GM12874 (cell line): ENCODE measurements around the gene ARFGAP3.

Source experiments
- CTCF ChIP-seq: IDR thresholded peaks from 2 replicates; pipeline ENCODE4 v1.5.1; 2011; ENCODE audit warnings: low read depth, mild to moderate bottlenecking, control low read depth, low read length, moderate library complexity; ENCODE audit not compliant: insufficient read depth

The ARFGAP3 gene

DNA sequence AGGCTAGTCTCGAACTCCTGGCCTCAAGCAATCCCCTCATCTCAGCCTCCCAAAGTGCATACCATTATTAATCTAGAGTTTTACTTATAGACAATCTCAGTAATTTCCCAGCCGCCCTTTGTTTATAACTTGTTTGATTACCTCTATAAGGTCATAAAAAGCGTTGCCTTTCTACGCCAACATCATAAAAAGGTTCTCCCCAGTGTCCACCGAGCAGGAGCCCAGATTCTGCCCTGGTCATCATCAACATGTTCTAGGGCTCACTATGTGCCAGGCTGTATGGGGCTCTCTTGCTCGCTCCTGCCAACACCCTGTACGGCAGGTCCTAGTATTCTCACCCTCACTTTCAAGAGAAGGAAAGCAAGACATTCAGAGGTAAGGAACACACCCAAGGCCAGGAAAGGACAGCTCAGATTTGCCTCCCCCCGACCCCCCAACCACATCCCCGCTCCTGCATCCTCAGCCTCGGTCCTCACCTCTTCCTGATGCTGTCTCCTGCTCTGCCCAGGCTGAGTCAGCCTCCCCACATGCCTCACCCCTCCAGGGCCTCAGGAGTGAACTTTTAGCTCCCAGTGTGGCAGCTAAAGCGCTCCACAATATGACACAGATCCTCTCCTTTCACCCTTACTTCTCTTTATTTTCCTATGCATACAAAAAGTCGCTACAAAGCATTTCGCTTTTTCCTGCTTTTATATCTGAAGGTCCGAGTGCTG lies 14.3 kb downstream of the ARFGAP3 start:
- no peak for TF ChIP-seq CTCF

GRCh38 chr22:42841444-42841843 lies 15.6 kb downstream of the ARFGAP3 start:
- TF ChIP-seq CTCF = no peak

GRCh38 chr22:42837556-42837955 lies 19.5 kb downstream of the ARFGAP3 start:
- no peak for TF ChIP-seq CTCF

- TF ChIP-seq CTCF = no peak
Measured at GRCh38 chr22:42836026-42836425, 21.0 kb downstream of the ARFGAP3 start.

GRCh38 chr22:42834177-42834949 lies 22.7 kb downstream of the ARFGAP3 start:
- TF ChIP-seq CTCF = no peak

GRCh38 chr22:42833104-42833503 lies 24.0 kb downstream of the ARFGAP3 start:
- TF ChIP-seq CTCF = no peak

DNA sequence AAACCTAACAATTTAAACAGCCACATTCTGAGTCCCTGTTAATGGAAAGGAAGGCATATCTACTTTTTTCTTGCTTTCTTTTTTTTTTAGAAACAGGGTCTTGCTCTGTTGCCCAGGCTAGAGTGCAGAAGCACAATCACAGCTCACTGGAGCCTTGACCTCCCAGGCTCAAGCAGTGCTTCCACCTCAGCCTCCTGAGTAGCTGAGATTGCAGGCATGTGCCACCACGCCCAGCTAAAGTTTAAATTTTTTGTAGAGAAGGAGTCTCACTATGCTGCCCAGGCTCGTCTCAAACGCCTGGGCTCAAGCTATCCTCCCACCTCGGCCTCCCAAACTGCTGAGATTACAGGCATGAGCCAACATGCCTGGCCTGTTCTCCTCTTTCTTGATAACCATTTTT lies 25.4 kb downstream of the ARFGAP3 start:
- TF ChIP-seq CTCF = no peak
